AG09309 (cell line): ENCODE measurements around the gene IMPDH1.

ENCODE experiments used
- DNase-seq: peaks from one replicate; pipeline ENCODE4 v3.0.0-alpha.2; 2010; ENCODE audit warnings: low read depth
- H3K4me3 ChIP-seq: 2 replicates; pipeline ENCODE4 v1.5.1; 2011; ENCODE audit warnings: mild to moderate bottlenecking, low read depth, low read length, moderate library complexity; ENCODE audit not compliant: control insufficient read depth
- CTCF ChIP-seq: IDR thresholded peaks from 2 replicates; pipeline ENCODE4 v1.5.1; 2011; ENCODE audit warnings: mild to moderate bottlenecking, low read depth, low read length, inconsistent platforms; ENCODE audit not compliant: insufficient read depth, control insufficient read depth; ENCODE audit errors: missing control alignments

The IMPDH1 gene

GRCh38 chr7:128381161-128381821 lies 28.5 kb downstream of the IMPDH1 start:
- H3K4me3 ChIP-seq: no peak overlapping the region
- TF ChIP-seq CTCF: peak; percentile 56
- DNase-seq: no peak

- DNase-seq: no peak
- H3K4me3 ChIP-seq: no peak overlapping the region
- TF ChIP-seq CTCF: no peak
These were observed 29.2 kb downstream of the IMPDH1 start for GRCh38 chr7:128380483-128381106.

GRCh38 chr7:128379900-128380479 lies 29.8 kb downstream of the IMPDH1 start:
- no peak for DNase-seq
- no peak for TF ChIP-seq CTCF

GRCh38 chr7:128378637-128379036 lies 31.1 kb downstream of the IMPDH1 start:
- DNase-seq: no peak
- no peak overlapping the region for H3K4me3 ChIP-seq
- TF ChIP-seq CTCF: no peak

More at GRCh38 chr7:128379900-128380479, 29.8 kb downstream of the IMPDH1 start:
- no peak overlapping the region for H3K4me3 ChIP-seq

- no peak for DNase-seq
- no peak overlapping the region for H3K4me3 ChIP-seq
- TF ChIP-seq CTCF: no peak
These were observed 33.7 kb downstream of the IMPDH1 start for GRCh38 chr7:128376077-128376476.

GRCh38 chr7:128374041-128374440 lies 35.7 kb downstream of the IMPDH1 start:
- H3K4me3 ChIP-seq: no peak overlapping the region
- no peak for TF ChIP-seq CTCF
- DNase-seq: no peak
